Measurements from ENCODE around the gene TDP1. TPM values are rescaled to one million over a fixed set of nuclear protein-coding genes. Genes with fewer than 3 reads are reported as not detected.

Gene TDP1
- total and polyA plus RNA-seq, 9 of the 15 experiments (the other 6 are each of a cell fraction or from before 2014, with no cell fraction given) = 21.4 to 41.6 (median 32.3) TPM

DNA sequence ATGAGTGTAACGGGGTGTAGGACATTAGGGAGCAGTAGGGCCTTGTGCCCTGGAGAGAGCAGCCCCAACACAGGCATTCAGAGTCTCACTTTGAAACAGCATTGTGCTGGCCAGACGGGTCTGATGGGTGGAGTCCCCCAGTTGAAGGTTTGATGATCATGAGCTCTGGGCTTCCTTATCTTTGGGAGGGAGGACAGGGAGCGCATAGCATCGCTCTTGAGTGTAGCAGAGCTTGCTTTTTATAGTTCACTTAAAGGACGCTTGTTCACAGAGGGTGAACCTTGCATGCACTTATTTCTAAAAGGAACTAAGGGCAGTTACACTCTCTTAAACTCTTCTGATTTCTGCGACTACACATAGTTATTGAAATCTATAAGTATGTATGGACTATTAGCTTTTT lies 116.6 kb downstream of the TDP1 start:
- Histone ChIP-seq H3K9me3 (replicated peaks; ENCODE audit: control insufficient read depth, insufficient read depth, low read depth, low read length) (no peaks in the 10 kb centered on the region), H3K27me3 (ENCODE audit: control insufficient read depth in 2 of 2, insufficient read depth in 2 of 2, low read length in 2 of 2) (peaks cover 2 to 15% of the 10 kb centered on the region in 2 experiments; a peak in 2 of 5 replicates), H3K4me3 (no peak overlapping the region), H3K9ac (ENCODE audit: insufficient read depth in 1 of 2, low read depth in 2 of 2, low read length in 2 of 2) (no peak overlapping the region), H3K36me3 (ENCODE audit: control insufficient read depth, insufficient read depth, low read length) (no peaks in the 10 kb centered on the region), H3K9me1 (ENCODE audit: control insufficient read depth, insufficient read depth, low read length) (no peaks in the 10 kb centered on the region), H3K27ac (ENCODE audit: extremely low read depth, low read depth, low read length) (no peak overlapping the region), H3K4me2 (ENCODE audit: insufficient read depth, low read length) (no peak overlapping the region), H3K4me1 (replicated peaks in 1 of 2; ENCODE audit: control insufficient read depth in 2 of 2, insufficient read depth in 2 of 2, low read length in 2 of 2) (no peaks in the 10 kb centered on the region), H2AFZ (ENCODE audit: low read depth, low read length) (no peak overlapping the region), H4K20me1 (replicated peaks; ENCODE audit: control insufficient read depth, insufficient read depth, low read length) (no peaks in the 10 kb centered on the region), H3K79me2 (ENCODE audit: control insufficient read depth, insufficient read depth, low read length) (no peaks in the 10 kb centered on the region)
- 0% methylated on average over 6 of the region's 6 CpGs for WGBS (ENCODE audit: insufficient coverage, low coverage, missing lambda C conversion rate)
- no peak for DNase-seq (ENCODE audit: extremely low read depth in 1 of 4, low spot score in 3 of 4)
- no TSS peak for BruUV-seq (replicated peaks)
- CTCF ChIA-PET (ENCODE audit: low intra/inter-chr PET ratio) = no interaction called here
- no peak for ATAC-seq
- intact Hi-C loops (cut with micrococcal nuclease) = loop anchor here (10.0 kb wide), 1 partner anchor 162 kb away; no protein-coding TSS in a partner anchor
- FAIRE-seq = no peak
- POLR2A ChIA-PET = interaction anchor here (0.6 kb wide), 1 partner anchor 43 kb away, joined by 3 read pairs; no protein-coding TSS in a partner anchor
- in situ Hi-C loops (cut with MboI) = no loop called here
- no peak for TF ChIP-seq MXI1 (IDR thresholded peaks at IDR 0.05; ENCODE audit: low read depth, low read length)
- TF ChIP-seq ZNF436 (CRISPR knock-in tag; IDR thresholded peaks at IDR 0.05) = no peak
- TF ChIP-seq, protein P1, sequence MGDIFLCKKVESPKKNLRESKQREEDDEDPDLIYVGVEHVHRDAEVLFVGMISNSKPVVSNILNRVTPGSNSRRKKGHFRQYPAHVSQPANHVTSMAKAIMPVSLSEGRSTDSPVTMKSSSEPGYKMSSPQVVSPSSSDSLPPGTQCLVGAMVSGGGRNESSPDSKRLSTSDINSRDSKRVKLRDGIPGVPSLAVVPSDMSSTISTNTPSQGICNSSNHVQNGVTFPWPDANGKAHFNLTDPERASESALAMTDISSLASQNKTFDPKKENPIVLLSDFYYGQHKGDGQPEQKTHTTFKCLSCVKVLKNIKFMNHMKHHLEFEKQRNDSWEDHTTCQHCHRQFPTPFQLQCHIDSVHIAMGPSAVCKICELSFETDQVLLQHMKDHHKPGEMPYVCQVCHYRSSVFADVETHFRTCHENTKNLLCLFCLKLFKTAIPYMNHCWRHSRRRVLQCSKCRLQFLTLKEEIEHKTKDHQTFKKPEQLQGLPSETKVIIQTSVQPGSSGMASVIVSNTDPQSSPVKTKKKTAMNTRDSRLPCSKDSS (IDR thresholded peaks at IDR 0.05; ENCODE audit: low read depth, partially characterized antibody) = no peak
- TF ChIP-seq, protein P2, sequence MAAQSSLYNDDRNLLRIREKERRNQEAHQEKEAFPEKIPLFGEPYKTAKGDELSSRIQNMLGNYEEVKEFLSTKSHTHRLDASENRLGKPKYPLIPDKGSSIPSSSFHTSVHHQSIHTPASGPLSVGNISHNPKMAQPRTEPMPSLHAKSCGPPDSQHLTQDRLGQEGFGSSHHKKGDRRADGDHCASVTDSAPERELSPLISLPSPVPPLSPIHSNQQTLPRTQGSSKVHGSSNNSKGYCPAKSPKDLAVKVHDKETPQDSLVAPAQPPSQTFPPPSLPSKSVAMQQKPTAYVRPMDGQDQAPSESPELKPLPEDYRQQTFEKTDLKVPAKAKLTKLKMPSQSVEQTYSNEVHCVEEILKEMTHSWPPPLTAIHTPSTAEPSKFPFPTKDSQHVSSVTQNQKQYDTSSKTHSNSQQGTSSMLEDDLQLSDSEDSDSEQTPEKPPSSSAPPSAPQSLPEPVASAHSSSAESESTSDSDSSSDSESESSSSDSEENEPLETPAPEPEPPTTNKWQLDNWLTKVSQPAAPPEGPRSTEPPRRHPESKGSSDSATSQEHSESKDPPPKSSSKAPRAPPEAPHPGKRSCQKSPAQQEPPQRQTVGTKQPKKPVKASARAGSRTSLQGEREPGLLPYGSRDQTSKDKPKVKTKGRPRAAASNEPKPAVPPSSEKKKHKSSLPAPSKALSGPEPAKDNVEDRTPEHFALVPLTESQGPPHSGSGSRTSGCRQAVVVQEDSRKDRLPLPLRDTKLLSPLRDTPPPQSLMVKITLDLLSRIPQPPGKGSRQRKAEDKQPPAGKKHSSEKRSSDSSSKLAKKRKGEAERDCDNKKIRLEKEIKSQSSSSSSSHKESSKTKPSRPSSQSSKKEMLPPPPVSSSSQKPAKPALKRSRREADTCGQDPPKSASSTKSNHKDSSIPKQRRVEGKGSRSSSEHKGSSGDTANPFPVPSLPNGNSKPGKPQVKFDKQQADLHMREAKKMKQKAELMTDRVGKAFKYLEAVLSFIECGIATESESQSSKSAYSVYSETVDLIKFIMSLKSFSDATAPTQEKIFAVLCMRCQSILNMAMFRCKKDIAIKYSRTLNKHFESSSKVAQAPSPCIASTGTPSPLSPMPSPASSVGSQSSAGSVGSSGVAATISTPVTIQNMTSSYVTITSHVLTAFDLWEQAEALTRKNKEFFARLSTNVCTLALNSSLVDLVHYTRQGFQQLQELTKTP (IDR thresholded peaks at IDR 0.05; ENCODE audit: low read depth in 1 of 2, partially characterized antibody in 2 of 2) = no peak
- TF ChIP-seq ETV5 (CRISPR knock-in tag; IDR thresholded peaks at IDR 0.05; ENCODE audit: low read depth) = no peak
- TF ChIP-seq ZNF253 (CRISPR knock-in tag; conservative IDR thresholded peaks at IDR 0.05) = no peak
- no peak for TF ChIP-seq ZNF134 (CRISPR knock-in tag; conservative IDR thresholded peaks at IDR 0.05)
- no peak for TF ChIP-seq HNRNPLL (IDR thresholded peaks at IDR 0.05; ENCODE audit: low read depth, low read length, poor library complexity, severe bottlenecking)
- TF ChIP-seq DDX20 (tag; IDR thresholded peaks at IDR 0.05; ENCODE audit: low read depth) = no peak
- TF ChIP-seq, protein P3, sequence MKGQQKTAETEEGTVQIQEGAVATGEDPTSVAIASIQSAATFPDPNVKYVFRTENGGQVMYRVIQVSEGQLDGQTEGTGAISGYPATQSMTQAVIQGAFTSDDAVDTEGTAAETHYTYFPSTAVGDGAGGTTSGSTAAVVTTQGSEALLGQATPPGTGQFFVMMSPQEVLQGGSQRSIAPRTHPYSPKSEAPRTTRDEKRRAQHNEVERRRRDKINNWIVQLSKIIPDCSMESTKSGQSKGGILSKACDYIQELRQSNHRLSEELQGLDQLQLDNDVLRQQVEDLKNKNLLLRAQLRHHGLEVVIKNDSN (CRISPR knock-in tag; IDR thresholded peaks at IDR 0.05) = no peak
- TF ChIP-seq KLF10 (CRISPR knock-in tag; IDR thresholded peaks at IDR 0.05) = no peak
- TF ChIP-seq, protein P4, sequence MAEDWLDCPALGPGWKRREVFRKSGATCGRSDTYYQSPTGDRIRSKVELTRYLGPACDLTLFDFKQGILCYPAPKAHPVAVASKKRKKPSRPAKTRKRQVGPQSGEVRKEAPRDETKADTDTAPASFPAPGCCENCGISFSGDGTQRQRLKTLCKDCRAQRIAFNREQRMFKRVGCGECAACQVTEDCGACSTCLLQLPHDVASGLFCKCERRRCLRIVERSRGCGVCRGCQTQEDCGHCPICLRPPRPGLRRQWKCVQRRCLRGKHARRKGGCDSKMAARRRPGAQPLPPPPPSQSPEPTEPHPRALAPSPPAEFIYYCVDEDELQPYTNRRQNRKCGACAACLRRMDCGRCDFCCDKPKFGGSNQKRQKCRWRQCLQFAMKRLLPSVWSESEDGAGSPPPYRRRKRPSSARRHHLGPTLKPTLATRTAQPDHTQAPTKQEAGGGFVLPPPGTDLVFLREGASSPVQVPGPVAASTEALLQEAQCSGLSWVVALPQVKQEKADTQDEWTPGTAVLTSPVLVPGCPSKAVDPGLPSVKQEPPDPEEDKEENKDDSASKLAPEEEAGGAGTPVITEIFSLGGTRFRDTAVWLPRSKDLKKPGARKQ (CRISPR knock-in tag; IDR thresholded peaks at IDR 0.05) = no peak
- no peak for TF ChIP-seq POLR2AphosphoS2 (IDR thresholded peaks at IDR 0.05; ENCODE audit: low read length)
- no peak for TF ChIP-seq NFIX (CRISPR knock-in tag; IDR thresholded peaks at IDR 0.05; ENCODE audit: low read depth)
- TF ChIP-seq ZNF347 (CRISPR knock-in tag; IDR thresholded peaks at IDR 0.05; ENCODE audit: low read depth) = no peak
